NB4 (cell line): ENCODE results near the gene HDAC2.
"Not testable (repeated sequence)": the region's sequence is repeated elsewhere in the genome, so short reads cannot be mapped to it uniquely, and the experiment has no call there.

Source experiments
- DNase-seq: peaks from one replicate; pipeline ENCODE4 v3.0.0; 2010; ENCODE audit warnings: low read depth
- H3K4me3 ChIP-seq: one replicate; pipeline ENCODE4 v1.5.1; 2011; ENCODE audit warnings: mild to moderate bottlenecking, low read depth, low read length, moderate library complexity
- MYC ChIP-seq: IDR thresholded peaks from 2 replicates; pipeline ENCODE4 v1.6.1; 2011; ENCODE audit warnings: low read depth, low read length
- POLR2A ChIP-seq: IDR thresholded peaks from 2 replicates; pipeline ENCODE4 v1.6.1; 2011; ENCODE audit warnings: mild to moderate bottlenecking; ENCODE audit not compliant: insufficient read length; ENCODE audit errors: extremely low read depth
- TF ChIP-seq, protein P1 (sequence below): IDR thresholded peaks from 2 replicates; pipeline ENCODE4 v1.6.1; 2011; ENCODE audit warnings: low read depth, low read length
- TF ChIP-seq, protein P2 (sequence below): IDR thresholded peaks from one replicate; pipeline ENCODE4 v1.5.1; 2012; ENCODE audit warnings: low read depth, low read length

The HDAC2 gene

DNA sequence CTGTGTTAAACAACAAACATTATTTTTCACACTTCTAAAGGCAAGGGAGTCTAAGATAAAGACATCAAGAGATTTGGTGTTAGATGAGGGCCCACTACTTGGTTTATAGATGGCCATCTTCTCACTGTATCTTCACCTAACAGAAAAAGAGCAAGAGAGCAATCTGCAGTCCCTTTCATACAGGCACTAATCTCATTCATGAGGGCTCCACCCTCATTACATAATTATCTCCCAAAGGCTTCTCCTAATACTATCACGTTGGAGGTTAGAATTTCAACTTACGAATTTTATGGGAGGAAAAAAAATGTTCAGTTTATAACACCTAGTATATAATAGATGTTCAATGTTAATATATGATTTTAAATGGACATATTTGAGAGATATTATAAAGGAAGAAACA is 45.6 kb downstream of the HDAC2 start:
- TF ChIP-seq POLR2A (no peak), MYC (no peak)
- TF ChIP-seq, protein P1, sequence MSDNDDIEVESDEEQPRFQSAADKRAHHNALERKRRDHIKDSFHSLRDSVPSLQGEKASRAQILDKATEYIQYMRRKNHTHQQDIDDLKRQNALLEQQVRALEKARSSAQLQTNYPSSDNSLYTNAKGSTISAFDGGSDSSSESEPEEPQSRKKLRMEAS, result no peak
- TF ChIP-seq, protein P2, sequence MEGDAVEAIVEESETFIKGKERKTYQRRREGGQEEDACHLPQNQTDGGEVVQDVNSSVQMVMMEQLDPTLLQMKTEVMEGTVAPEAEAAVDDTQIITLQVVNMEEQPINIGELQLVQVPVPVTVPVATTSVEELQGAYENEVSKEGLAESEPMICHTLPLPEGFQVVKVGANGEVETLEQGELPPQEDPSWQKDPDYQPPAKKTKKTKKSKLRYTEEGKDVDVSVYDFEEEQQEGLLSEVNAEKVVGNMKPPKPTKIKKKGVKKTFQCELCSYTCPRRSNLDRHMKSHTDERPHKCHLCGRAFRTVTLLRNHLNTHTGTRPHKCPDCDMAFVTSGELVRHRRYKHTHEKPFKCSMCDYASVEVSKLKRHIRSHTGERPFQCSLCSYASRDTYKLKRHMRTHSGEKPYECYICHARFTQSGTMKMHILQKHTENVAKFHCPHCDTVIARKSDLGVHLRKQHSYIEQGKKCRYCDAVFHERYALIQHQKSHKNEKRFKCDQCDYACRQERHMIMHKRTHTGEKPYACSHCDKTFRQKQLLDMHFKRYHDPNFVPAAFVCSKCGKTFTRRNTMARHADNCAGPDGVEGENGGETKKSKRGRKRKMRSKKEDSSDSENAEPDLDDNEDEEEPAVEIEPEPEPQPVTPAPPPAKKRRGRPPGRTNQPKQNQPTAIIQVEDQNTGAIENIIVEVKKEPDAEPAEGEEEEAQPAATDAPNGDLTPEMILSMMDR, result no peak
- no peak overlapping the region for H3K4me3 ChIP-seq
- no peak for DNase-seq

DNA sequence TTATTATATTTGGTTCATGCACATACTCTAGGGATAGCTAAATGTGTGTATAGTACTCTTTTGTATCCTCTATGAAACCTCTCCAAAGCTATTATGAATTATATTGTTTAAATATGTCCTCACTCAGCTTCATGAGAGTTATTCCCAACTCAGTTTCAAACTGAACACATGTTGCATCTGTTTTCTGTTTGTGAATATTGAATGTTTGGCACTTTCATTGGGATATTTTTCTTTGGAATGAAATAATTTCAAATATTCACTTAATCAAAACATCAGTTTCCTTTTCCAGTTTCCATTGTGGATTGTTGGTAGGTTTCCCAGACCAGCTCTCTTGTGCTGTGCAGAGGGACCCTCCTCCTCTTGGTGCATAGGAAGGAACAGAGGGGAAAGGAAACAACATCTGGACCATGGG is 46.6 kb downstream of the HDAC2 start:
- TF ChIP-seq, protein P2, result no peak
- TF ChIP-seq, protein P1, result no peak
- no peak for TF ChIP-seq POLR2A
- H3K4me3 ChIP-seq, result no peak overlapping the region
- DNase-seq, result no peak

DNA sequence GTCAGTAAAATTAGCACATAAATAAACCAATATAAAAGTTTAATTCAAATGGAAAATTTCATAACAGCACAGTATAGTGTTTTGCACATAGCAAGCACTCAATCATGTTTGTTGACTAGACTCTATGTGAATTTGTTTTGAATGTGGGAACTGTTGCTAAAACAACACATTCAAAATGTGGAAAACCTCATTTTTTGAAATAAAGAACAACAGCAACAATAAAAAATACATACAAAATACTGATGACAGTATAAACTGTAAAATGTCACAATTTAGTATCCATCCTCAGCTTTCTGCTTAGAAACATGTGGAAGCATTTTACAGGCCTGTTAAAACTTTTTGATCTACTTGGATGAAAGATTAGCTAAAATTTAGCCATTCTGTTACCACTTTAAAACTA is 47.4 kb downstream of the HDAC2 start:
- TF ChIP-seq MYC (no peak), POLR2A (no peak)
- TF ChIP-seq, protein P1, result no peak
- TF ChIP-seq, protein P2, result no peak
- no peak for DNase-seq
- H3K4me3 ChIP-seq, result no peak overlapping the region

DNA sequence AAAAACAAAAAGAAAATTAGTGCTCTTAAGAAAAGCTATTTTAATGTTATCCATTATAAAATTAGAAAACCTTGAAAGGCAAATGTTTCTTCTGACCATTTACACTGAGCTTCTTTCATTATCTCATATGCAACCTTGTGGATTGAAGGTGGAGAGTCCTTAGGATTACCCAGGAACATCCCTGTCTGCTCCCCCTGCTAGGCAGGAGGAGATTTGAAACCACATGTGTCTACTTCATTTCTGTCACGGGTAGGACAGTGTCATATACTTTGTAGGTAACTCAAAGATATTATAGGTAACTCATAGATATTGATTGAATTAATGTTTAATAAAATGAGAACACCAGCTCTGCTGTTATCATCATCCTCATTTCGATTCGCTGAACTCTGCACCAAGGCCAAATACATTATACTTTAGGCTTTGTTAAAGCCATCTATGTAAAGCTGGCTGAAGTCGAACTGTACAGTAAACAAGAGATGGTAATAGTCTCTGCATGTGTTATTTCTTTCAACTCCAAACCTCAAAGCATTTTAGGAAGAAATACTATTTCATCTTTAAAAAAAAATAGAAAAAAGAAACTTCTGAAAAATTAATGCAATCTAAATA is 49.5 kb downstream of the HDAC2 start:
- no peak for DNase-seq
- TF ChIP-seq, protein P2, result no peak
- TF ChIP-seq MYC, result no peak
- TF ChIP-seq, protein P1, result no peak
- no peak for TF ChIP-seq POLR2A
- no peak overlapping the region for H3K4me3 ChIP-seq

DNA sequence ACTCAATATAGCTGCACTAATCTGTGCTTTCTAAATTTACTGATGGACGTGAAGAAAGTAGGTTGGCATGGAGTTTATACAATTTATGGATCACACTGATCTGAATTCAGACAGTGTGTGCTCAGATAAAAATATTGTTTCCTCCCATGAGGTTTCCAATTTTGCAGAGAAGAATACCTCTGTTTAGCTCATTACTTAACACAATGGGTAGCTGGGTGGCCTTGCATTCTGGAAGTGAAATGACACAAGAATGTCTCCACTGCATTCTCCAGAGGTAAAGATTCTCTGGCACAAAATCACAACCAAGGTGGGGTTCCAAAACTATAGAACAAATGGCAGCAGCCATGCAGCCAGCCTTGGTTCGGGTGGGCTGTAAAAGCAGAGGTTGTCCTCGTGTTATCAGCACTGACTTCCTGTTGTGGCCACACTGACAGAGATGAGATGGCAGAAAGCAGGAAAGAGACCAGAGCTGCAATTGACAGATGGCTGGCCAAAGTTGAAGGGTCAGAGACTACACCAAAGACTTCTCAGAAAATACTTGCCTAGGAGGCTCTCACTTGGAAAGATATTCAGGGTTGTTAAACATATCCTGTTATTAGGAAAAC is 50.2 kb downstream of the HDAC2 start:
- DNase-seq, result peak; percentile 68
- TF ChIP-seq MYC (peak; percentile 78), POLR2A (no peak)
- TF ChIP-seq, protein P1, result peak; percentile 83
- TF ChIP-seq, protein P2, result no peak

DNA sequence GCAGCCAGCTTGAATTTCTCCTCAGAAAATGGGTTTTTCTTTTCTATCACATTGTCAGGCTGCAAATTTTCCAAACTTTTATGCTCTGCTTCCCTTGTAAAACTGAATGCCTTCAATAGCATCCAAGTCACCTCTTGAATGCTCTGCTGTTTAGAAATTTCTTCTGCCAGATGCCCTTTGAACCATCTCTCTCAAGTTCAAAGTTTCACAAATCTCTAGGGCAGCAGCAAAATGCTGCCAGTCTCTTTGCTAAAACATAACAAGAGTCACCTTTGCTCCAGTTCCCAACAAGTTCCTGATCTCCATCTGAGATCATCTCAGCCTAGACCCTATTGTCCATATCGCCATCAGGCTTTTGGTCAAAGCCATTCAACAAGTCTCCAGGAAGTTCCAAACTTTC is 60.7 kb downstream of the HDAC2 start:
- not testable (repeated sequence) for H3K4me3 ChIP-seq, DNase-seq

More for the DNA sequence above, 50.2 kb downstream of the HDAC2 start:
- H3K4me3 ChIP-seq, result no peak overlapping the region
